H1 (cell line): ENCODE measurements around the gene FERMT2. TPM values are rescaled to one million over a fixed set of nuclear protein-coding genes. Genes with fewer than 3 reads are reported as not detected.
A peak's percentile ranks its signal among the peaks of the same experiment; 100 is the strongest.

Experiments used
- ATF3 ChIP-seq: IDR thresholded peaks from 2 replicates; pipeline ENCODE4 v1.6.1; 2011; ENCODE audit warnings: low read depth, mild to moderate bottlenecking, low read length; ENCODE audit not compliant: insufficient read depth
- E2F6 ChIP-seq: IDR thresholded peaks from 2 replicates; pipeline ENCODE4 v1.6.1; 2012; ENCODE audit warnings: inconsistent platforms
- EP300 ChIP-seq, 2 experiments: IDR thresholded peaks; 1 replicate in 1 of 2; 2 replicates in 1 of 2; pipeline ENCODE4 v1.6.1; 2011 to 2012; ENCODE audit warnings: low read depth in 2 of 2, low read length in 2 of 2, mild to moderate bottlenecking in 2 of 2, borderline replicate concordance in 1 of 2, inconsistent platforms in 1 of 2, moderate library complexity in 1 of 2
- POU5F1 ChIP-seq: IDR thresholded peaks from 2 replicates; pipeline ENCODE4 v1.6.1; 2011; ENCODE audit warnings: low read depth, mild to moderate bottlenecking, low read length, moderate library complexity
- RAD21 ChIP-seq, 2 experiments: IDR thresholded peaks in 1 of 2; conservative IDR thresholded peaks in 1 of 2; 2 replicates each; pipeline ENCODE4 v1.6.1; 2011; ENCODE audit warnings: low read depth in 2 of 2, low read length in 2 of 2, improper control_type of control experiment in 1 of 2, inconsistent platforms in 1 of 2, mild to moderate bottlenecking in 1 of 2, moderate library complexity in 1 of 2
- RBBP5 ChIP-seq: IDR thresholded peaks from 2 replicates; pipeline ENCODE4 v1.7.1; 2012; ENCODE audit warnings: low read depth, mild to moderate bottlenecking, inconsistent platforms, low read length, moderate library complexity, borderline replicate concordance
- RFX5 ChIP-seq: IDR thresholded peaks from 2 replicates; pipeline ENCODE4 v1.6.1; 2011; ENCODE audit warnings: low read depth, low read length, improper control_type of control experiment, borderline replicate concordance
- SP4 ChIP-seq: IDR thresholded peaks from 2 replicates; pipeline ENCODE4 v1.6.1; 2012; ENCODE audit warnings: low read length, inconsistent platforms
- TAF1 ChIP-seq: IDR thresholded peaks from 2 replicates; pipeline ENCODE4 v1.6.1; 2011; ENCODE audit warnings: mild to moderate bottlenecking, low read depth, low read length
- polyA plus RNA-seq, 7 experiments: library from polyadenylated mRNA; depleted of rRNA in 3 of 7; stranded (reverse) in 5 of 7; unstranded in 2 of 7; fragments of >200 nt in 5 of 7; fragments of 200-250 nt in 2 of 7; gene quantifications; 1 replicate in 5 of 7; 2 replicates in 1 of 7; 4 replicates in 1 of 7; pipeline versions ENCODE4 v1.2.1 to v1.2.3, GENCODE V29; 2011 to 2013; ENCODE audit warnings: missing spikeins in 2 of 7, mixed read lengths in 2 of 7
- total RNA-seq: library from RNA; stranded (reverse); fragmentation: NEBNext Ultra II Directional; extraction: Animal tissue kit (Norgen Biotek cat#: 25700); gene quantifications from 2 replicates; pipeline ENCODE4 v1.2.1, GENCODE V29; 2021
- TF ChIP-seq, protein P1 (sequence below): IDR thresholded peaks from 2 replicates; pipeline ENCODE4 v1.6.1; 2011; ENCODE audit warnings: low read length, improper control_type of control experiment

FERMT2 gene
- total and polyA plus RNA-seq, 2 of the 8 experiments (the other 6 are each of a cell fraction or from before 2014, with no cell fraction given) = 53.3 to 142 TPM

GRCh38 chr14:52950410-52950897 is 396 bp downstream of the FERMT2 start (continued):
- TF ChIP-seq RAD21 (IDR thresholded peaks at IDR 0.05 in 1 of 2, conservative IDR thresholded peaks at IDR 0.05 in 1 of 2; ENCODE audit: low read depth in 2 of 2, low read length in 2 of 2) (peak in 1 of 2 experiments; percentile 3; a peak in 1 of 4 replicates), RBBP5 (0 out of 2 replicates have a peak, but pooled peaks have one; percentile 32), ATF3 (no peak), TAF1 (peak; percentile 62; the same call in 1 of the 2 replicates), POU5F1 (no peak), EP300 (IDR thresholded peaks at IDR 0.05; ENCODE audit: borderline replicate concordance in 1 of 2, low read depth in 2 of 2, low read length in 2 of 2) (no peak), E2F6 (peak; percentile 19; the same call in 1 of the 2 replicates), SP4 (no peak), RFX5 (no peak)
- TF ChIP-seq, protein P1, sequence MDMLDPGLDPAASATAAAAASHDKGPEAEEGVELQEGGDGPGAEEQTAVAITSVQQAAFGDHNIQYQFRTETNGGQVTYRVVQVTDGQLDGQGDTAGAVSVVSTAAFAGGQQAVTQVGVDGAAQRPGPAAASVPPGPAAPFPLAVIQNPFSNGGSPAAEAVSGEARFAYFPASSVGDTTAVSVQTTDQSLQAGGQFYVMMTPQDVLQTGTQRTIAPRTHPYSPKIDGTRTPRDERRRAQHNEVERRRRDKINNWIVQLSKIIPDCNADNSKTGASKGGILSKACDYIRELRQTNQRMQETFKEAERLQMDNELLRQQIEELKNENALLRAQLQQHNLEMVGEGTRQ = no peak
